ENCODE results near the gene LSM11.

DNA sequence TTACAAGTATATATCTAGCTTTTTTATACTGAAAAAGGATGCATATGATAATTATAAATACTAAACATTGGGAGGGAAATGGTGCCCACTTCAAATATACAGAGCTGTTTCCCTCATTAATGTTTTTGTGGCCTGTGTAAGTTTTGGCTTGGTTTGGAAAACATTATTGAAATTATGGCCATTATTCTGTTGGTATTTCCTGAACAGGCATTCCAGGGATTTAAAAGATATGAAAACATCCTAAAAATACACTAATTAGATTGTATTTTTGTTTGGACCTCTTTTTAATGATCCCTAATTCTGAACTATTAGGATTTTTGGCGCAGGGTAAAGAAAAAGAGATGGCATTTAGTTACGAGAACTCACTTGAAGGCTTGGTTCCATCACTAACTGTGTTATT lies 64.5 kb downstream of the LSM11 start:
- TF ChIP-seq, protein P1, sequence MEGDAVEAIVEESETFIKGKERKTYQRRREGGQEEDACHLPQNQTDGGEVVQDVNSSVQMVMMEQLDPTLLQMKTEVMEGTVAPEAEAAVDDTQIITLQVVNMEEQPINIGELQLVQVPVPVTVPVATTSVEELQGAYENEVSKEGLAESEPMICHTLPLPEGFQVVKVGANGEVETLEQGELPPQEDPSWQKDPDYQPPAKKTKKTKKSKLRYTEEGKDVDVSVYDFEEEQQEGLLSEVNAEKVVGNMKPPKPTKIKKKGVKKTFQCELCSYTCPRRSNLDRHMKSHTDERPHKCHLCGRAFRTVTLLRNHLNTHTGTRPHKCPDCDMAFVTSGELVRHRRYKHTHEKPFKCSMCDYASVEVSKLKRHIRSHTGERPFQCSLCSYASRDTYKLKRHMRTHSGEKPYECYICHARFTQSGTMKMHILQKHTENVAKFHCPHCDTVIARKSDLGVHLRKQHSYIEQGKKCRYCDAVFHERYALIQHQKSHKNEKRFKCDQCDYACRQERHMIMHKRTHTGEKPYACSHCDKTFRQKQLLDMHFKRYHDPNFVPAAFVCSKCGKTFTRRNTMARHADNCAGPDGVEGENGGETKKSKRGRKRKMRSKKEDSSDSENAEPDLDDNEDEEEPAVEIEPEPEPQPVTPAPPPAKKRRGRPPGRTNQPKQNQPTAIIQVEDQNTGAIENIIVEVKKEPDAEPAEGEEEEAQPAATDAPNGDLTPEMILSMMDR (IDR thresholded peaks at IDR 0.05), result no peak
- TF ChIP-seq POLR2A (IDR thresholded peaks at IDR 0.05), result no peak
